HepG2 (cell line): ENCODE results near the gene TLNRD1. TPM values are rescaled to one million over a fixed set of nuclear protein-coding genes. Genes with fewer than 3 reads are reported as not detected.

ENCODE experiments used
- ARNT2 ChIP-seq: sonication (generic); formaldehyde crosslinking; IDR thresholded peaks from 2 replicates; pipeline ENCODE4 v1.8.0; 2022; ENCODE audit warnings: mild to moderate bottlenecking, low read depth, missing genetic modification reagents, moderate library complexity
- CBX1 ChIP-seq: IDR thresholded peaks from one replicate; pipeline ENCODE4 v1.6.1; 2016; ENCODE audit warnings: antibody characterized with exemption, low read depth
- CEBPG ChIP-seq: IDR thresholded peaks from 2 replicates; pipeline ENCODE4 v1.6.1; 2016
- DMAP1 ChIP-seq: IDR thresholded peaks from 2 replicates; pipeline ENCODE4 v1.6.1; 2016
- FOSL2 ChIP-seq: sonication (generic); formaldehyde crosslinking; IDR thresholded peaks from 2 replicates; pipeline ENCODE4 v1.4.0; 2020; ENCODE audit warnings: missing genetic modification reagents
- FOXK1 ChIP-seq: sonication (generic); formaldehyde crosslinking; IDR thresholded peaks from 2 replicates; pipeline ENCODE4 v1.4.0; 2020; ENCODE audit warnings: low read depth, missing genetic modification reagents, borderline replicate concordance
- FOXP1 ChIP-seq, 2 experiments: fragments of 450-650 bp in 1 of 2; IDR thresholded peaks; 2 replicates each; pipeline ENCODE4 v1.6.1; 2017 to 2018; ENCODE audit warnings: antibody characterized with exemption in 1 of 2
- GATAD2A ChIP-seq: IDR thresholded peaks from 2 replicates; pipeline ENCODE4 v1.6.1; 2016
- HIVEP1 ChIP-seq: sonication (generic); formaldehyde crosslinking; IDR thresholded peaks from 2 replicates; pipeline ENCODE4 v1.4.0; 2020; ENCODE audit warnings: mild to moderate bottlenecking, missing genetic modification reagents
- KDM6A ChIP-seq: IDR thresholded peaks from 2 replicates; pipeline ENCODE4 v1.6.1; 2016; ENCODE audit warnings: low read depth
- KLF16 ChIP-seq, 2 experiments: sonication (generic) in 1 of 2; formaldehyde crosslinking in 1 of 2; IDR thresholded peaks; 2 replicates each; pipeline versions ENCODE4 v1.6.1 to v1.8.0; 2016 to 2023; ENCODE audit warnings: missing genetic modification reagents in 2 of 2, missing compliant biosample characterization in 1 of 2
- KLF9 ChIP-seq: IDR thresholded peaks from 2 replicates; pipeline ENCODE4 v1.6.1; 2016; ENCODE audit warnings: low read depth
- MBD4 ChIP-seq: IDR thresholded peaks from 2 replicates; pipeline ENCODE4 v1.6.1; 2012; ENCODE audit warnings: low read length, inconsistent platforms, borderline replicate concordance
- RFX1 ChIP-seq: fragments of 450-650 bp; IDR thresholded peaks from 2 replicates; pipeline ENCODE4 v1.6.1; 2017
- TRIM24 ChIP-seq: sonication (generic); formaldehyde crosslinking; IDR thresholded peaks from 2 replicates; pipeline ENCODE4 v1.8.0; 2022; ENCODE audit warnings: mild to moderate bottlenecking, missing genetic modification reagents
- ZBTB33 ChIP-seq: sonication (generic); formaldehyde crosslinking; IDR thresholded peaks from 2 replicates; pipeline ENCODE4 v1.4.0; 2020; ENCODE audit warnings: missing genetic modification reagents
- ZNF225 ChIP-seq: sonication (generic); formaldehyde crosslinking; IDR thresholded peaks from 2 replicates; pipeline ENCODE4 v1.4.0; 2020; ENCODE audit warnings: mild to moderate bottlenecking, missing genetic modification reagents
- ZNF350 ChIP-seq: sonication (generic); formaldehyde crosslinking; IDR thresholded peaks from 2 replicates; pipeline ENCODE4 v1.4.0; 2020; ENCODE audit warnings: mild to moderate bottlenecking, low read depth, missing genetic modification reagents, borderline replicate concordance
- ZNF414 ChIP-seq: sonication (generic); formaldehyde crosslinking; IDR thresholded peaks from 2 replicates; pipeline ENCODE4 v1.5.0; 2020; ENCODE audit warnings: missing genetic modification reagents
- ZNF446 ChIP-seq: sonication (generic); formaldehyde crosslinking; IDR thresholded peaks from 2 replicates; pipeline ENCODE4 v1.5.0; 2020; ENCODE audit warnings: mild to moderate bottlenecking, missing genetic modification reagents
- ZNF713 ChIP-seq: sonication (generic); formaldehyde crosslinking; IDR thresholded peaks from 2 replicates; pipeline ENCODE4 v1.4.0; 2020; ENCODE audit warnings: mild to moderate bottlenecking, missing genetic modification reagents
- ZNF749 ChIP-seq: sonication (generic); formaldehyde crosslinking; IDR thresholded peaks from 2 replicates; pipeline ENCODE4 v1.8.0; 2022; ENCODE audit warnings: mild to moderate bottlenecking, missing genetic modification reagents, moderate library complexity, borderline replicate concordance
- ZNF775 ChIP-seq: sonication (generic); formaldehyde crosslinking; IDR thresholded peaks from 2 replicates; pipeline ENCODE4 v1.4.0; 2020; ENCODE audit warnings: missing genetic modification reagents, mild to moderate bottlenecking, moderate library complexity, borderline replicate concordance
- ZNF883 ChIP-seq: sonication (generic); formaldehyde crosslinking; IDR thresholded peaks from 2 replicates; pipeline ENCODE4 v1.5.1; 2020; ENCODE audit warnings: mild to moderate bottlenecking, missing genetic modification reagents; ENCODE audit errors: not compliant biosample characterization
- polyA plus RNA-seq, 8 experiments: library from polyadenylated mRNA; depleted of rRNA in 3 of 8; stranded (reverse) in 7 of 8; unstranded in 1 of 8; fragments of >200 nt; fragmentation: Illumina TruSeq in 4 of 8; extraction: Trizol in 4 of 8; gene quantifications; 2 replicates each; pipeline versions ENCODE4 v1.2.1 to v1.2.3, GENCODE V29; 2011 to 2016; ENCODE audit warnings: low read depth in 4 of 8, missing spikeins in 1 of 8, mixed read lengths in 1 of 8; ENCODE audit not compliant: insufficient read depth in 1 of 8
- total RNA-seq, 5 experiments: library from RNA; depleted of rRNA; stranded (reverse); fragments of >200 nt; fragmentation: Illumina TruSeq; extraction: Trizol; gene quantifications; 2 replicates each; pipeline ENCODE4 v1.2.3, GENCODE V29; 2016; ENCODE audit warnings: low read depth in 1 of 5
- TF ChIP-seq, protein P1 (sequence below): sonication (generic); formaldehyde crosslinking; IDR thresholded peaks from 2 replicates; pipeline ENCODE4 v1.4.0; 2020; ENCODE audit warnings: missing genetic modification reagents, borderline replicate concordance
- TF ChIP-seq, protein P2 (sequence below): IDR thresholded peaks from 2 replicates; pipeline ENCODE4 v1.6.1; 2016; ENCODE audit warnings: missing biosample characterization, missing genetic modification reagents, low read depth

The TLNRD1 gene
- total and polyA plus RNA-seq, 2 of the 13 experiments (the other 11 are each of a cell fraction or from before 2014, with no cell fraction given), result 3.4 to 5.3 TPM

- TF ChIP-seq ARNT2 (0 out of 2 replicates have a peak, but pooled peaks have one; percentile 28), KLF16 (CRISPR knock-in tag; IDR thresholded peaks at IDR 0.05) (0 out of 4 replicates have a peak, but pooled peaks of 1 of the 2 experiments have one; percentile 58), KDM6A (CRISPR knock-in tag) (no peak), DMAP1 (CRISPR knock-in tag) (peak; percentile 88), FOXK1 (CRISPR knock-in tag) (no peak), GATAD2A (0 out of 2 replicates have a peak, but pooled peaks have one; percentile 8), ZNF775 (no peak), CBX1 (peak; percentile 53), ZNF446 (CRISPR knock-in tag) (no peak), ZBTB33 (CRISPR knock-in tag) (no peak), ZNF225 (CRISPR knock-in tag) (no peak), MBD4 (no peak), CEBPG (CRISPR knock-in tag) (peak; percentile 38; the same call in 1 of the 2 replicates), FOXP1 (IDR thresholded peaks at IDR 0.05) (no peak), FOXP1 (CRISPR knock-in tag; IDR thresholded peaks at IDR 0.05) (no peak), FOSL2 (CRISPR knock-in tag) (no peak; the same call in 1 of the 2 replicates), ZNF713 (CRISPR knock-in tag) (no peak), ZNF350 (CRISPR knock-in tag) (0 out of 2 replicates have a peak, but pooled peaks have one; percentile 59), KLF9 (no peak), TRIM24 (CRISPR knock-in tag) (no peak), HIVEP1 (peak; percentile 43; the same call in 1 of the 2 replicates), ZNF883 (no peak), RFX1 (no peak), ZNF414 (no peak; the same call in 1 of the 2 replicates), ZNF749 (CRISPR knock-in tag) (0 out of 2 replicates have a peak, but pooled peaks have one; percentile 61)
- TF ChIP-seq, protein P1, sequence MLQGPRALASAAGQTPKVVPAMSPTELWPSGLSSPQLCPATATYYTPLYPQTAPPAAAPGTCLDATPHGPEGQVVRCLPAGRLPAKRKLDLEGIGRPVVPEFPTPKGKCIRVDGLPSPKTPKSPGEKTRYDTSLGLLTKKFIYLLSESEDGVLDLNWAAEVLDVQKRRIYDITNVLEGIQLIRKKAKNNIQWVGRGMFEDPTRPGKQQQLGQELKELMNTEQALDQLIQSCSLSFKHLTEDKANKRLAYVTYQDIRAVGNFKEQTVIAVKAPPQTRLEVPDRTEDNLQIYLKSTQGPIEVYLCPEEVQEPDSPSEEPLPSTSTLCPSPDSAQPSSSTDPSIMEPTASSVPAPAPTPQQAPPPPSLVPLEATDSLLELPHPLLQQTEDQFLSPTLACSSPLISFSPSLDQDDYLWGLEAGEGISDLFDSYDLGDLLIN (CRISPR knock-in tag), result peak; percentile 55; the same call in 1 of the 2 replicates
- TF ChIP-seq, protein P2, sequence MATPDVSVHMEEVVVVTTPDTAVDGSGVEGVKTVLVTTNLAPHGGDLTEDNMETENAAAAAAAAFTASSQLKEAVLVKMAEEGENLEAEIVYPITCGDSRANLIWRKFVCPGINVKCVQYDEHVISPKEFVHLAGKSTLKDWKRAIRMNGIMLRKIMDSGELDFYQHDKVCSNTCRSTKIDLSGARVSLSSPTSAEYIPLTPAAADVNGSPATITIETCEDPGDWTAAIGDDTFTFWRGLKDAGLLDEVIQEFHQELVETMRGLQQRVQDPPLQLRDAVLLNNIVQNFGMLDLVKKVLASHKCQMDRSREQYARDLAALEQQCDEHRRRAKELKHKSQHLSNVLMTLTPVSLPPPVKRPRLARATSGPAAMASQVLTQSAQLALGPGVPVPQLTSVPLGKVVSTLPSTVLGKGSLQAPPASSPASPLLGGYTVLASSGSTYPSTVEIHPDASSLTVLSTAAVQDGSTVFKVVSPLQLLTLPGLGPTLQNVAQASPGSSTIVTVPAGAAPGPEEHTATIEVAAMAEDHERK (CRISPR knock-in tag), result no peak
Observed at GRCh38 chr15:80989518-80990478, 10.9 kb upstream of the TLNRD1 start, which contains the start of gene MESD (continued).
